Small intestine (tissue), 7 donors: Measurements from ENCODE around the gene C12orf43. TPM values are rescaled to one million over a fixed set of nuclear protein-coding genes. Genes with fewer than 3 reads are reported as not detected.

Experiments
- DNase-seq, 2 donors: peaks; one replicate each; pipeline versions ENCODE4 v3.0.0 to v3.0.0-alpha.2; 2013
- FAIRE-seq: peaks from 2 replicates; lab custom pipeline; 2012; peaks lifted over from hg19 to GRCh38; lab: Jason Lieb, UNC
- H3K27ac ChIP-seq, 3 donors: one replicate each; pipeline ENCODE4 v1.5.1; 2013; ENCODE audit warnings: low read length in 2 of 3, mild to moderate bottlenecking in 2 of 3, control low read depth in 1 of 3, inconsistent platforms in 1 of 3, low read depth in 1 of 3, moderate library complexity in 1 of 3
- H3K27me3 ChIP-seq, 3 donors: one replicate each; pipeline ENCODE4 v1.6.1; 2013; ENCODE audit warnings: low read length in 3 of 3, inconsistent platforms in 1 of 3; ENCODE audit not compliant: control insufficient read depth in 3 of 3, insufficient read depth in 3 of 3
- H3K36me3 ChIP-seq, 3 donors: one replicate each; pipeline ENCODE4 v1.6.1; 2013; ENCODE audit warnings: low read length in 3 of 3, inconsistent platforms in 1 of 3, low read depth in 1 of 3, mild to moderate bottlenecking in 1 of 3, moderate library complexity in 1 of 3; ENCODE audit not compliant: control insufficient read depth in 3 of 3, insufficient read depth in 2 of 3
- H3K4me1 ChIP-seq, 3 donors: one replicate each; pipeline ENCODE4 v1.6.1; 2013; ENCODE audit warnings: low read length in 2 of 3, inconsistent platforms in 1 of 3, low read depth in 1 of 3, mild to moderate bottlenecking in 1 of 3, moderate library complexity in 1 of 3; ENCODE audit not compliant: control insufficient read depth in 3 of 3, insufficient read depth in 2 of 3
- H3K4me3 ChIP-seq, 3 donors: one replicate each; pipeline ENCODE4 v1.5.1; 2013; ENCODE audit warnings: low read length in 3 of 3, control low read depth in 1 of 3, inconsistent platforms in 1 of 3, low read depth in 1 of 3, mild to moderate bottlenecking in 1 of 3, moderate library complexity in 1 of 3
- H3K9me3 ChIP-seq, 2 donors: one replicate each; pipeline ENCODE4 v1.6.1; 2013; ENCODE audit warnings: low read depth in 1 of 2, low read length in 1 of 2; ENCODE audit not compliant: control insufficient read depth in 2 of 2, insufficient read depth in 1 of 2
- WGBS, 3 donors: extraction: QIAGEN DNeasy Blood & Tissue Kit; methylation state at CpG; one replicate each; pipeline ENCODE4 v1.1.7; 2013; 5-methylcytosine and 5-hydroxymethylcytosine counted together
- polyA plus RNA-seq, 4 donors: library from polyadenylated mRNA; stranded (reverse) in 3 of 4; unstranded in 1 of 4; fragments of 200-250 nt in 3 of 4; fragments of 120-200 nt in 1 of 4; gene quantifications; one replicate each; pipeline versions ENCODE4 v1.2.1 to v1.2.3, GENCODE V29; 2013
- donor health status: healthy with polysubstance abuse.
- donor health status: control.
- donor health status: control.
- donor health status: Bipolar disorder and iron deficiency.
- donor health status: healthy.

The C12orf43 gene
- polyA plus RNA-seq, 4 donors: 4.5 to 11.4 (median 7.2) TPM

- Histone ChIP-seq H3K9me3 (no peaks in the 10 kb centered on the region), H3K27me3 (no peaks in the 10 kb centered on the region), H3K4me3 (no peak overlapping the region), H3K27ac (no peak overlapping the region), H3K36me3 (no peaks in the 10 kb centered on the region), H3K4me1 (peaks cover 0 to 10% (median 9%) of the 10 kb centered on the region in 3 donors)
- FAIRE-seq: no peak
- no peak for DNase-seq
- 69 to 82% (median 81%) methylated on average over 6 of the region's 6 CpGs for WGBS, 3 donors
These were observed 20.6 kb upstream of the C12orf43 start for GRCh38 chr12:121036810-121037326.

- Histone ChIP-seq H3K4me1 (peaks cover 0 to 10% (median 9%) of the 10 kb centered on the region in 3 donors), H3K4me3 (no peak overlapping the region), H3K36me3 (no peaks in the 10 kb centered on the region), H3K9me3 (no peaks in the 10 kb centered on the region), H3K27ac (peak overlapping the region in 1 of 3 donors; percentile 53), H3K27me3 (no peaks in the 10 kb centered on the region)
- no peak for FAIRE-seq
- 87 to 91% (median 90%) methylated on average over 9 of the region's 9 CpGs for WGBS, 3 donors
- DNase-seq: no peak
These were observed 18.5 kb upstream of the C12orf43 start for GRCh38 chr12:121034616-121035305.

- H3K4me3 ChIP-seq: no peak overlapping the region
- H3K36me3 ChIP-seq: no peaks in the 10 kb centered on the region
- WGBS, 3 donors: 76 to 78% (median 78%) methylated on average over 10 of the region's 10 CpGs
- peaks cover 0 to 9% (median 5%) of the 10 kb centered on the region in 3 donors for H3K4me1 ChIP-seq
- DNase-seq: peak in 1 of 2 donors; percentile 58
- no peaks in the 10 kb centered on the region for H3K9me3 ChIP-seq
- no peaks in the 10 kb centered on the region for H3K27me3 ChIP-seq
- no peak for FAIRE-seq
- peak overlapping the region in 2 of 3 donors; percentile 28 to 53 for H3K27ac ChIP-seq
These were observed 17.5 kb upstream of the C12orf43 start for GRCh38 chr12:121033625-121034349.

- FAIRE-seq: no peak
- Histone ChIP-seq H3K36me3 (no peaks in the 10 kb centered on the region), H3K9me3 (no peaks in the 10 kb centered on the region), H3K27ac (no peak overlapping the region), H3K4me3 (no peak overlapping the region), H3K27me3 (no peaks in the 10 kb centered on the region), H3K4me1 (peaks cover 0 to 7% (median 2%) of the 10 kb centered on the region in 3 donors)
- WGBS, 3 donors: 74 to 89% (median 84%) methylated on average over 10 of the region's 10 CpGs
- DNase-seq: no peak
These were observed 14.4 kb upstream of the C12orf43 start for GRCh38 chr12:121030576-121031212.

GRCh38 chr12:121026274-121027045, 10.2 kb upstream of the C12orf43 start:
- no peak for FAIRE-seq
- Histone ChIP-seq H3K36me3 (no peaks in the 10 kb centered on the region), H3K4me3 (no peak overlapping the region), H3K27me3 (no peaks in the 10 kb centered on the region), H3K27ac (peak overlapping the region; percentile 88 to 94 (median 92)), H3K9me3 (no peaks in the 10 kb centered on the region), H3K4me1 (peaks cover 0 to 21% (median 2%) of the 10 kb centered on the region in 3 donors)
- peak; percentile 54 for DNase-seq
- 73 to 82% (median 78%) methylated on average over 10 of the region's 10 CpGs for WGBS, 3 donors

- Histone ChIP-seq H3K9me3 (no peaks in the 10 kb centered on the region), H3K4me3 (no peak overlapping the region), H3K27ac (peak overlapping the region; percentile 88 to 94 (median 92)), H3K36me3 (peaks cover 0 to under 1% (median 0%) of the 10 kb centered on the region in 3 donors), H3K4me1 (peaks cover 0 to 21% (median 2%) of the 10 kb centered on the region in 3 donors), H3K27me3 (no peaks in the 10 kb centered on the region)
- FAIRE-seq: no peak
- peak; percentile 92 to 96 for DNase-seq
- 39 to 73% (median 59%) methylated on average over 11 of the region's 11 CpGs for WGBS, 3 donors
These were observed 9.3 kb upstream of the C12orf43 start for GRCh38 chr12:121025442-121026226.

- no peak for FAIRE-seq
- no peaks in the 10 kb centered on the region for H3K9me3 ChIP-seq
- peaks cover 0 to 4% (median 0%) of the 10 kb centered on the region in 3 donors for H3K36me3 ChIP-seq
- no peak for DNase-seq
- no peak overlapping the region for H3K27ac ChIP-seq
- no peak overlapping the region for H3K4me3 ChIP-seq
- no peaks in the 10 kb centered on the region for H3K27me3 ChIP-seq
- peaks cover 0 to 21% (median 2%) of the 10 kb centered on the region in 3 donors for H3K4me1 ChIP-seq
- WGBS, 3 donors: 67 to 73% (median 70%) methylated on average over 8 of the region's 8 CpGs
These were observed 7.5 kb upstream of the C12orf43 start for GRCh38 chr12:121023799-121024198.
